H1 (cell line): ENCODE results near the gene BSN. TPM values are rescaled to one million over a fixed set of nuclear protein-coding genes. Genes with fewer than 3 reads are reported as not detected.

Experiments
- CTCF ChIA-PET: fragments of 300-600 bp; sonication (Branson Sonifier 250); formaldehyde crosslinking; loops from one replicate; lab custom pipeline; 2021; ENCODE audit not compliant: partially characterized antibody; lab: Charles Lee
- POLR2A ChIA-PET: fragments of 300-600 bp; sonication (Branson Sonifier 250); formaldehyde crosslinking; loops from one replicate; lab custom pipeline; 2021; ENCODE audit warnings: inconsistent platforms; ENCODE audit not compliant: partially characterized antibody; lab: Charles Lee
- DNase-seq, 2 experiments: peaks; one replicate each; pipeline versions ENCODE4 v3.0.0 to v3.0.0-alpha.2; 2010 to 2022; ENCODE audit warnings: low spot score in 2 of 2, low read depth in 1 of 2, mixed read lengths in 1 of 2
- FAIRE-seq: peaks from 2 replicates; lab custom pipeline; 2011; peaks lifted over from hg19 to GRCh38; lab: Jason Lieb, UNC
- H2AFZ ChIP-seq: 2 replicates; pipeline ENCODE4 v1.8.1; 2012; ENCODE audit warnings: low read length, inconsistent platforms
- H2AK5ac ChIP-seq: 2 replicates; pipeline ENCODE4 v1.6.1; 2013; ENCODE audit warnings: low read depth, low read length
- H2BK120ac ChIP-seq: replicated peaks from 2 replicates; pipeline ENCODE3; 2013; ENCODE audit warnings: low read depth, low read length, inconsistent platforms
- H2BK12ac ChIP-seq: 2 replicates; pipeline ENCODE4 v1.6.1; 2013; ENCODE audit warnings: low read depth, low read length
- H2BK15ac ChIP-seq: 2 replicates; pipeline ENCODE4 v1.6.1; 2013; ENCODE audit warnings: low read length
- H2BK20ac ChIP-seq: 2 replicates; pipeline ENCODE4 v1.6.1; 2013; ENCODE audit warnings: low read length
- H2BK5ac ChIP-seq: 2 replicates; pipeline ENCODE4 v1.6.1; 2013; ENCODE audit warnings: low read depth, low read length
- H3K14ac ChIP-seq: 2 replicates; pipeline ENCODE4 v1.6.1; 2013; ENCODE audit warnings: inconsistent platforms; ENCODE audit not compliant: insufficient read length
- H3K18ac ChIP-seq: 2 replicates; pipeline ENCODE4 v1.6.1; 2013; ENCODE audit warnings: low read length; ENCODE audit errors: extremely low read depth
- H3K23ac ChIP-seq: 2 replicates; pipeline ENCODE4 v1.6.1; 2013; ENCODE audit warnings: inconsistent platforms; ENCODE audit not compliant: insufficient read length
- H3K23me2 ChIP-seq: 2 replicates; pipeline ENCODE4 v1.6.1; 2013; ENCODE audit warnings: low read depth, low read length
- H3K27ac ChIP-seq: 2 replicates; pipeline ENCODE4 v1.6.1; 2011; ENCODE audit warnings: low read depth, low read length, inconsistent platforms
- H3K27me3 ChIP-seq, 4 experiments: replicated peaks in 1 of 4; 1 replicate in 1 of 4; 2 replicates in 3 of 4; pipeline versions ENCODE4 v1.6.1 to v1.8.1; 2011 to 2013; ENCODE audit warnings: low read length in 3 of 4, mild to moderate bottlenecking in 3 of 4, inconsistent platforms in 2 of 4, mixed read lengths in 2 of 4, moderate library complexity in 1 of 4; ENCODE audit not compliant: control insufficient read depth in 3 of 4, insufficient read depth in 3 of 4; ENCODE audit errors: extremely low read depth in 1 of 4
- H3K36me3 ChIP-seq, 4 experiments: 2 replicates each; pipeline versions ENCODE4 v1.6.1 to v1.8.1; 2011 to 2013; ENCODE audit warnings: mild to moderate bottlenecking in 4 of 4, low read length in 3 of 4, moderate library complexity in 2 of 4, control low read depth in 1 of 4, inconsistent platforms in 1 of 4; ENCODE audit not compliant: insufficient read depth in 4 of 4, control insufficient read depth in 2 of 4
- H3K4ac ChIP-seq: replicated peaks from 2 replicates; pipeline ENCODE3; 2013; ENCODE audit warnings: low read length, low read depth, mixed read lengths, inconsistent platforms; ENCODE audit not compliant: insufficient read length
- H3K4me1 ChIP-seq, 4 experiments: replicated peaks in 1 of 4; 1 replicate in 1 of 4; 2 replicates in 3 of 4; pipeline versions ENCODE4 v1.6.1 to v1.8.1; 2011 to 2013; ENCODE audit warnings: low read length in 3 of 4, inconsistent platforms in 2 of 4, mixed read lengths in 1 of 4; ENCODE audit not compliant: insufficient read depth in 4 of 4, control insufficient read depth in 3 of 4
- H3K4me2 ChIP-seq, 2 experiments: 2 replicates each; pipeline versions ENCODE4 v1.6.1 to v1.8.1; 2011 to 2013; ENCODE audit warnings: low read depth in 2 of 2, low read length in 2 of 2, control low read depth in 1 of 2, inconsistent platforms in 1 of 2, mild to moderate bottlenecking in 1 of 2; ENCODE audit not compliant: insufficient read depth in 1 of 2
- H3K4me3 ChIP-seq, 4 experiments: fragments of 200-600, 300-600 bp in 1 of 4; sonication (generic), shearing (Covaris generic), sonication (Bioruptor Twin) in 1 of 4; 2 replicates each; pipeline versions ENCODE4 v1.5.1 to v1.8.1; 2011 to 2016; ENCODE audit warnings: low read length in 4 of 4, low read depth in 3 of 4, control low read depth in 2 of 4, inconsistent platforms in 2 of 4, mild to moderate bottlenecking in 2 of 4, mixed read lengths in 1 of 4, moderate library complexity in 1 of 4; ENCODE audit not compliant: insufficient read depth in 2 of 4; ENCODE audit errors: extremely low read depth in 1 of 4
- H3K56ac ChIP-seq: replicated peaks from 2 replicates; pipeline ENCODE3; 2013; ENCODE audit warnings: low read depth, mild to moderate bottlenecking, mixed read lengths, low read length, inconsistent platforms; ENCODE audit not compliant: insufficient read length
- H3K79me1 ChIP-seq: 2 replicates; pipeline ENCODE4 v1.6.1; 2013; ENCODE audit warnings: low read depth, low read length, control low read depth
- H3K79me2 ChIP-seq, 2 experiments: 2 replicates each; pipeline versions ENCODE4 v1.6.1 to v1.8.1; 2012 to 2013; ENCODE audit warnings: low read length in 2 of 2, mild to moderate bottlenecking in 2 of 2, inconsistent platforms in 1 of 2; ENCODE audit not compliant: insufficient read depth in 2 of 2, control insufficient read depth in 1 of 2
- H3K9ac ChIP-seq, 4 experiments: replicated peaks in 1 of 4; 1 replicate in 1 of 4; 2 replicates in 3 of 4; pipeline versions ENCODE4 v1.6.1 to v1.8.1; 2011 to 2013; ENCODE audit warnings: low read depth in 3 of 4, low read length in 3 of 4, control low read depth in 2 of 4, mild to moderate bottlenecking in 2 of 4, moderate library complexity in 2 of 4, inconsistent platforms in 1 of 4; ENCODE audit errors: extremely low read depth in 1 of 4
- H3K9me3 ChIP-seq, 2 experiments: 2 replicates each; pipeline versions ENCODE4 v1.6.1 to v1.8.1; 2012 to 2013; ENCODE audit warnings: mild to moderate bottlenecking in 2 of 2, moderate library complexity in 2 of 2, control low read depth in 1 of 2, inconsistent platforms in 1 of 2, low read depth in 1 of 2, low read length in 1 of 2, mixed read lengths in 1 of 2; ENCODE audit not compliant: insufficient read depth in 2 of 2
- H4K20me1 ChIP-seq, 2 experiments: replicated peaks in 1 of 2; 2 replicates each; pipeline versions ENCODE3 to v1.8.1; 2011 to 2013; ENCODE audit warnings: inconsistent platforms in 2 of 2, low read length in 2 of 2, mild to moderate bottlenecking in 1 of 2; ENCODE audit not compliant: insufficient read depth in 2 of 2, control insufficient read depth in 1 of 2
- H4K5ac ChIP-seq: 2 replicates; pipeline ENCODE4 v1.6.1; 2013; ENCODE audit warnings: low read length, low read depth, mixed read lengths, inconsistent platforms; ENCODE audit not compliant: insufficient read length
- H4K8ac ChIP-seq: 2 replicates; pipeline ENCODE4 v1.8.0; 2013; ENCODE audit warnings: mild to moderate bottlenecking, moderate library complexity, low read length, inconsistent platforms; ENCODE audit not compliant: insufficient read depth; ENCODE audit errors: extremely low read depth
- H4K91ac ChIP-seq: replicated peaks from 2 replicates; pipeline ENCODE3; 2013; ENCODE audit warnings: low read length, mixed read lengths, inconsistent platforms; ENCODE audit not compliant: insufficient read length
- CEBPB ChIP-seq: IDR thresholded peaks from 2 replicates; pipeline ENCODE4 v1.6.1; 2012; ENCODE audit warnings: low read depth, low read length
- CHD2 ChIP-seq: IDR thresholded peaks from 2 replicates; pipeline ENCODE4 v1.6.1; 2012; ENCODE audit warnings: low read length, improper control_type of control experiment
- E2F6 ChIP-seq: IDR thresholded peaks from 2 replicates; pipeline ENCODE4 v1.6.1; 2012; ENCODE audit warnings: inconsistent platforms
- EZH2 ChIP-seq: fragments of 200-600 bp; sonication (generic); IDR thresholded peaks from 2 replicates; pipeline ENCODE4 v1.7.1; 2012; ENCODE audit warnings: low read depth, mild to moderate bottlenecking, moderate library complexity, low read length, inconsistent platforms; ENCODE audit not compliant: severe bottlenecking
- GABPA ChIP-seq: IDR thresholded peaks from 2 replicates; pipeline ENCODE4 v1.6.1; 2011; ENCODE audit warnings: mild to moderate bottlenecking, low read length, moderate library complexity, borderline replicate concordance; ENCODE audit not compliant: insufficient read depth
- HDAC6 ChIP-seq: IDR thresholded peaks from one replicate; pipeline ENCODE4 v1.7.1; 2012; ENCODE audit warnings: low read depth, mild to moderate bottlenecking, inconsistent platforms, low read length, moderate library complexity
- JUN ChIP-seq: IDR thresholded peaks from 2 replicates; pipeline ENCODE4 v1.6.1; 2011; ENCODE audit warnings: low read depth, mild to moderate bottlenecking, improper control_type of control experiment, low read length
- PHF8 ChIP-seq: fragments of 200-600 bp; sonication (generic); conservative IDR thresholded peaks from 2 replicates; pipeline ENCODE4 v1.7.1; 2012; ENCODE audit warnings: low read depth, mild to moderate bottlenecking, inconsistent platforms, low read length, moderate library complexity
- POLR2A ChIP-seq, 2 experiments: IDR thresholded peaks; 1 replicate in 1 of 2; 2 replicates in 1 of 2; pipeline ENCODE4 v1.6.1; 2011; ENCODE audit warnings: low read depth in 2 of 2, low read length in 2 of 2, mild to moderate bottlenecking in 2 of 2; ENCODE audit errors: control extremely low read depth in 1 of 2
- POU5F1 ChIP-seq: IDR thresholded peaks from 2 replicates; pipeline ENCODE4 v1.6.1; 2011; ENCODE audit warnings: low read depth, mild to moderate bottlenecking, low read length, moderate library complexity
- SIRT6 ChIP-seq: IDR thresholded peaks from one replicate; pipeline ENCODE4 v1.7.1; 2012; ENCODE audit warnings: low read length, inconsistent platforms
- SP4 ChIP-seq: IDR thresholded peaks from 2 replicates; pipeline ENCODE4 v1.6.1; 2012; ENCODE audit warnings: low read length, inconsistent platforms
- TAF7 ChIP-seq: optimal IDR thresholded peaks from 2 replicates; pipeline ENCODE3; 2011; ENCODE audit warnings: low read depth, mild to moderate bottlenecking, inconsistent platforms, low read length, moderate library complexity, borderline replicate concordance
- TCF12 ChIP-seq: IDR thresholded peaks from 2 replicates; pipeline ENCODE4 v1.6.1; 2011; ENCODE audit warnings: low read depth, mild to moderate bottlenecking, low read length
- TEAD4 ChIP-seq: IDR thresholded peaks from 2 replicates; pipeline ENCODE4 v1.6.1; 2012; ENCODE audit warnings: low read depth, low read length, inconsistent platforms, mixed read lengths
- WGBS, 2 experiments: shearing (Covaris generic) in 1 of 2; methylation state at CpG; one replicate each; pipeline versions ENCODE4 v1.1.6 to v1.1.7; 2013 to 2015; ENCODE audit warnings: low lambda C conversion rate in 2 of 2, mixed read lengths in 2 of 2, inconsistent platforms in 1 of 2, low coverage in 1 of 2, missing lambda C conversion rate in 1 of 2; ENCODE audit not compliant: insufficient replicate concordance in 2 of 2, insufficient coverage in 1 of 2, insufficient read length in 1 of 2; ENCODE audit errors: extremely low coverage in 1 of 2, missing lambda C conversion rate in 1 of 2; 5-methylcytosine and 5-hydroxymethylcytosine counted together
- polyA plus RNA-seq, 7 experiments: library from polyadenylated mRNA; depleted of rRNA in 3 of 7; stranded (reverse) in 5 of 7; unstranded in 2 of 7; fragments of >200 nt in 5 of 7; fragments of 200-250 nt in 2 of 7; gene quantifications; 1 replicate in 5 of 7; 2 replicates in 1 of 7; 4 replicates in 1 of 7; pipeline versions ENCODE4 v1.2.1 to v1.2.3, GENCODE V29; 2011 to 2013; ENCODE audit warnings: missing spikeins in 2 of 7, mixed read lengths in 2 of 7
- total RNA-seq: library from RNA; stranded (reverse); fragmentation: NEBNext Ultra II Directional; extraction: Animal tissue kit (Norgen Biotek cat#: 25700); gene quantifications from 2 replicates; pipeline ENCODE4 v1.2.1, GENCODE V29; 2021

Gene BSN
- total and polyA plus RNA-seq, 2 of the 8 experiments (the other 6 are each of a cell fraction or from before 2014, with no cell fraction given) = 0.60 to 3.0 TPM

- H3K4me3 ChIP-seq = no peak overlapping the region
- no peaks in the 10 kb centered on the region for H3K9me3 ChIP-seq
- no peak overlapping the region for H3K9ac ChIP-seq
- no peak overlapping the region for H2BK15ac ChIP-seq
- FAIRE-seq (no peak), DNase-seq (no peak)
- H3K23me2 ChIP-seq = peaks cover 8% of the 10 kb centered on the region; the same call in 1 of the 2 replicates
- no peak overlapping the region for H3K56ac ChIP-seq
- H3K79me1 ChIP-seq = no peaks in the 10 kb centered on the region
- H4K91ac ChIP-seq = no peak overlapping the region
- H2BK5ac ChIP-seq = no peak overlapping the region
- no peak overlapping the region for H4K5ac ChIP-seq
- H3K18ac ChIP-seq = no peak overlapping the region
- H3K14ac ChIP-seq = no peak overlapping the region
- no peak overlapping the region for H2BK20ac ChIP-seq
- H3K36me3 ChIP-seq = peaks cover 32 to 53% (median 52%) of the 10 kb centered on the region in 4 experiments
- H3K4me2 ChIP-seq = no peak overlapping the region
- H3K27me3 ChIP-seq = peaks cover 0 to 3% (median 3%) of the 10 kb centered on the region in 4 experiments; a peak in 2 of 7 replicates
- CTCF ChIA-PET = interaction anchor here (1.0 to 2.0 kb wide), 3 partner anchors 12 to 177 kb away, joined by 3 to 8 read pairs (median 3); no protein-coding TSS in a partner anchor
- no peak overlapping the region for H3K27ac ChIP-seq
- no peak overlapping the region; the same call in 1 of the 2 replicates for H4K8ac ChIP-seq
- H4K20me1 ChIP-seq = peaks cover 0 to 10% of the 10 kb centered on the region in 2 experiments
- 92% methylated on average over 6 of the region's 6 CpGs; no CpG with 5 or more reads in 1 of the 2 experiments for WGBS, 2 experiments
- H3K79me2 ChIP-seq = no peaks in the 10 kb centered on the region
- H3K4ac ChIP-seq = no peak overlapping the region
- no peak overlapping the region for H2BK12ac ChIP-seq
- H3K4me1 ChIP-seq = peaks cover 0 to 4% (median 2%) of the 10 kb centered on the region in 4 experiments; a peak in 4 of 7 replicates
- H3K23ac ChIP-seq = no peak overlapping the region
- no peak overlapping the region for H2BK120ac ChIP-seq
- H2AK5ac ChIP-seq = no peak overlapping the region
- POLR2A ChIA-PET = interaction anchor here (1.1 to 1.5 kb wide), 4 partner anchors 18 to 36 kb away, joined by 3 to 6 read pairs (median 4); partner anchors contain the start of gene AMIGO3
- no peak overlapping the region for H2AFZ ChIP-seq
- TF ChIP-seq HDAC6 (no peak), JUN (no peak), TAF7 (no peak), SP4 (no peak), GABPA (no peak), TCF12 (no peak), POU5F1 (no peak), E2F6 (no peak), SIRT6 (no peak), TEAD4 (no peak), EZH2 (no peak), CEBPB (no peak), PHF8 (no peak), CHD2 (no peak), POLR2A (IDR thresholded peaks at IDR 0.05; ENCODE audit: control extremely low read depth in 1 of 2, low read depth in 2 of 2, low read length in 2 of 2) (no peak)
Measured at GRCh38 chr3:49683162-49683561, 128.9 kb downstream of the BSN start.
